K562 (cell line): ENCODE data around the gene R3HDM2. TPM values are rescaled to one million over a fixed set of nuclear protein-coding genes. Genes with fewer than 3 reads are reported as not detected.
A peak's percentile ranks its signal among the peaks of the same experiment; 100 is the strongest.

Source experiments
- DDX20 ChIP-seq: fragments of 450-650 bp; IDR thresholded peaks from 2 replicates; pipeline ENCODE4 v1.6.1; 2016; ENCODE audit warnings: missing genetic modification characterization, low read depth, mild to moderate bottlenecking, missing compliant biosample characterization, moderate library complexity
- ELF1 ChIP-seq: fragments of 200-800 bp; sonication (Bioruptor generic); IDR thresholded peaks from 2 replicates; pipeline ENCODE4 v1.6.1; 2016; ENCODE audit warnings: missing genetic modification characterization, missing compliant biosample characterization
- ELF2 ChIP-seq: fragments of 250-450 bp; sonication (Bioruptor Pico); IDR thresholded peaks from 2 replicates; pipeline ENCODE4 v1.5.0; 2021; ENCODE audit warnings: mild to moderate bottlenecking
- LEF1 ChIP-seq: fragments of 450-650 bp; IDR thresholded peaks from 2 replicates; pipeline ENCODE4 v1.6.1; 2016; ENCODE audit warnings: mild to moderate bottlenecking
- MAZ ChIP-seq, 2 experiments: fragments of 450-650 bp in 1 of 2; sonication (generic) in 1 of 2; formaldehyde crosslinking; IDR thresholded peaks in 1 of 2; conservative IDR thresholded peaks in 1 of 2; 2 replicates each; pipeline versions ENCODE4 v1.4.0 to v1.5.0; 2020; ENCODE audit warnings: mild to moderate bottlenecking in 1 of 2, missing genetic modification reagents in 1 of 2
- MCM7 ChIP-seq, 2 experiments: fragments of 450-650 bp; IDR thresholded peaks; 2 replicates each; pipeline ENCODE4 v1.6.1; 2016 to 2018
- MYBL2 ChIP-seq, 2 experiments: fragments of 450-650 bp in 1 of 2; sonication (generic) in 1 of 2; formaldehyde crosslinking in 1 of 2; IDR thresholded peaks; 2 replicates each; pipeline versions ENCODE4 v1.6.1 to v1.8.1; 2017 to 2022; ENCODE audit warnings: borderline replicate concordance in 1 of 2, inconsistent platforms in 1 of 2, low read depth in 1 of 2, mild to moderate bottlenecking in 1 of 2, missing genetic modification reagents in 1 of 2, moderate library complexity in 1 of 2
- ZC3H11A ChIP-seq: IDR thresholded peaks from 2 replicates; pipeline ENCODE4 v1.6.1; 2012; ENCODE audit warnings: low read depth, low read length, improper control_type of control experiment
- ZFP30 ChIP-seq: fragments of 250-450 bp; sonication (Bioruptor Pico); IDR thresholded peaks from 2 replicates; pipeline ENCODE4 v1.8.0; 2022; ENCODE audit warnings: moderate library complexity, mild to moderate bottlenecking, inconsistent platforms, borderline replicate concordance
- ZNF175 ChIP-seq: fragments of 200-800 bp; sonication (Bioruptor generic); IDR thresholded peaks from 2 replicates; pipeline ENCODE4 v1.6.1; 2016; ENCODE audit warnings: low read depth, mild to moderate bottlenecking, missing genetic modification characterization, missing compliant biosample characterization
- polyA plus RNA-seq, 8 experiments: library from polyadenylated mRNA; depleted of rRNA in 4 of 8; stranded (reverse) in 5 of 8; unstranded in 3 of 8; fragments of >200 nt; fragmentation: Nextera tagmentation in 2 of 8; fragmentation: Illumina TruSeq in 1 of 8; extraction: Ambion mirVana in 2 of 8; extraction: Trizol in 1 of 8; gene quantifications; 2 replicates each; pipeline versions ENCODE4 v1.2.1 to v1.2.3, GENCODE V29; 2011 to 2014; ENCODE audit warnings: inconsistent platforms in 1 of 8, missing spikeins in 1 of 8
- total RNA-seq, 7 experiments: library from RNA; depleted of rRNA in 6 of 7; stranded (reverse); fragments of >200 nt in 6 of 7; fragmentation: Illumina TruSeq in 2 of 7; extraction: Trizol in 2 of 7; gene quantifications; 2 replicates each; pipeline versions ENCODE4 v1.2.1 to v1.2.3, GENCODE V29; 2011 to 2021; ENCODE audit warnings: low replicate concordance in 1 of 7
- TF ChIP-seq, protein P1 (sequence below): fragments of 200-600 bp; sonication (generic); IDR thresholded peaks from one replicate; pipeline ENCODE4 v1.6.1; 2012; ENCODE audit warnings: mild to moderate bottlenecking, low read depth, low read length, inconsistent platforms
- TF ChIP-seq, protein P2 (sequence below): fragments of 250-450 bp; sonication (Bioruptor Pico); IDR thresholded peaks from 2 replicates; pipeline ENCODE4 v1.4.0; 2020; ENCODE audit warnings: borderline replicate concordance

The R3HDM2 gene
- total and polyA plus RNA-seq, 9 of the 15 experiments (the other 6 are each of a cell fraction or from before 2014, with no cell fraction given): 3.3 to 18.8 (median 9.0) TPM

DNA sequence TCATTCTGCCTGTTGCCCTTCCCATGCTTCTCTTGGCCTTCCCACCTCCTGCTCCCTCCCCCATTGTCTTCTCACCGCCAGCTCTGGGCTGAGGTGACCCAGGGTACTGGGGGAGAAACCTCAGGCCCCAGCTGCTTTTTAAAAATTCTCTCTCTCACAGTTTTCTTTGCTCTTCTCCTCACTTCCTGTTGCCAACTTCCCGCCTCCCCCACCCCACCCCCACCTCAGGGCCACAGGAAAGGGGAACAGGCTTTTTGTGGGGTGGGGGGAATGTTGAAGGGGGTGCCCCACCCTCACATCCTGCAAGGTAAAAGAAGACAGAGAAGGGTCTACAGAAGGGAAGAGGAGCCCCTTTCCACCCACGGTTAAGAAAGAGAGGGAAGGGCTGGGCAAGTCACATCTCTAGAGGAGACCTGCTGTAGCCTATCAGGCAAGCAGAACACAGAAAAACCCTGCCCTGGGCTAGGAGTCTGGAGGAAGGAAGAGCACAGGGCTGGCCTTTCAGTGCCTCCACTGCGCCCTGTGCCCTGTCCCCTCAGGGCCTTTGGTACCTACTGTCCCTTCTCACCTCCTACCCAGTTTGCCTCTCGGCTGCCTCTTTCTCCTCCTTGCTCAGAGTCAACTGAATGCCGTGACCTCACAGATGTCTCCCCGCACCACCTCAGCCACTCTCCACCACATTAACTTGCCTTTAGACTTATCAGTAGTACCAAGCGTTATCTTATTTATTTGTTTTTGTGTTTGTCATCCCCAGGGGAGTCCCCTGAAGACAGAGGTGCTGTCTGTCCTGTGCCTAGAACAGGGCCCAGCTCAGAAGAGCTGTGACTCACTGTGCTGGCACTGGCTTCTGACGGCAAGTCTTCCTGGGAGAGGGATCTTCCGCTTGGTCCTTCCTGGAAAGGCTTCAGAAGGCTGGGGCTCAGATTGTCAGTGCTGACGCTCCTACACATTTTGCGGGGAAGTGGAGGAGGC lies 47.2 kb upstream of the R3HDM2 start (continued):
- TF ChIP-seq, protein P1, sequence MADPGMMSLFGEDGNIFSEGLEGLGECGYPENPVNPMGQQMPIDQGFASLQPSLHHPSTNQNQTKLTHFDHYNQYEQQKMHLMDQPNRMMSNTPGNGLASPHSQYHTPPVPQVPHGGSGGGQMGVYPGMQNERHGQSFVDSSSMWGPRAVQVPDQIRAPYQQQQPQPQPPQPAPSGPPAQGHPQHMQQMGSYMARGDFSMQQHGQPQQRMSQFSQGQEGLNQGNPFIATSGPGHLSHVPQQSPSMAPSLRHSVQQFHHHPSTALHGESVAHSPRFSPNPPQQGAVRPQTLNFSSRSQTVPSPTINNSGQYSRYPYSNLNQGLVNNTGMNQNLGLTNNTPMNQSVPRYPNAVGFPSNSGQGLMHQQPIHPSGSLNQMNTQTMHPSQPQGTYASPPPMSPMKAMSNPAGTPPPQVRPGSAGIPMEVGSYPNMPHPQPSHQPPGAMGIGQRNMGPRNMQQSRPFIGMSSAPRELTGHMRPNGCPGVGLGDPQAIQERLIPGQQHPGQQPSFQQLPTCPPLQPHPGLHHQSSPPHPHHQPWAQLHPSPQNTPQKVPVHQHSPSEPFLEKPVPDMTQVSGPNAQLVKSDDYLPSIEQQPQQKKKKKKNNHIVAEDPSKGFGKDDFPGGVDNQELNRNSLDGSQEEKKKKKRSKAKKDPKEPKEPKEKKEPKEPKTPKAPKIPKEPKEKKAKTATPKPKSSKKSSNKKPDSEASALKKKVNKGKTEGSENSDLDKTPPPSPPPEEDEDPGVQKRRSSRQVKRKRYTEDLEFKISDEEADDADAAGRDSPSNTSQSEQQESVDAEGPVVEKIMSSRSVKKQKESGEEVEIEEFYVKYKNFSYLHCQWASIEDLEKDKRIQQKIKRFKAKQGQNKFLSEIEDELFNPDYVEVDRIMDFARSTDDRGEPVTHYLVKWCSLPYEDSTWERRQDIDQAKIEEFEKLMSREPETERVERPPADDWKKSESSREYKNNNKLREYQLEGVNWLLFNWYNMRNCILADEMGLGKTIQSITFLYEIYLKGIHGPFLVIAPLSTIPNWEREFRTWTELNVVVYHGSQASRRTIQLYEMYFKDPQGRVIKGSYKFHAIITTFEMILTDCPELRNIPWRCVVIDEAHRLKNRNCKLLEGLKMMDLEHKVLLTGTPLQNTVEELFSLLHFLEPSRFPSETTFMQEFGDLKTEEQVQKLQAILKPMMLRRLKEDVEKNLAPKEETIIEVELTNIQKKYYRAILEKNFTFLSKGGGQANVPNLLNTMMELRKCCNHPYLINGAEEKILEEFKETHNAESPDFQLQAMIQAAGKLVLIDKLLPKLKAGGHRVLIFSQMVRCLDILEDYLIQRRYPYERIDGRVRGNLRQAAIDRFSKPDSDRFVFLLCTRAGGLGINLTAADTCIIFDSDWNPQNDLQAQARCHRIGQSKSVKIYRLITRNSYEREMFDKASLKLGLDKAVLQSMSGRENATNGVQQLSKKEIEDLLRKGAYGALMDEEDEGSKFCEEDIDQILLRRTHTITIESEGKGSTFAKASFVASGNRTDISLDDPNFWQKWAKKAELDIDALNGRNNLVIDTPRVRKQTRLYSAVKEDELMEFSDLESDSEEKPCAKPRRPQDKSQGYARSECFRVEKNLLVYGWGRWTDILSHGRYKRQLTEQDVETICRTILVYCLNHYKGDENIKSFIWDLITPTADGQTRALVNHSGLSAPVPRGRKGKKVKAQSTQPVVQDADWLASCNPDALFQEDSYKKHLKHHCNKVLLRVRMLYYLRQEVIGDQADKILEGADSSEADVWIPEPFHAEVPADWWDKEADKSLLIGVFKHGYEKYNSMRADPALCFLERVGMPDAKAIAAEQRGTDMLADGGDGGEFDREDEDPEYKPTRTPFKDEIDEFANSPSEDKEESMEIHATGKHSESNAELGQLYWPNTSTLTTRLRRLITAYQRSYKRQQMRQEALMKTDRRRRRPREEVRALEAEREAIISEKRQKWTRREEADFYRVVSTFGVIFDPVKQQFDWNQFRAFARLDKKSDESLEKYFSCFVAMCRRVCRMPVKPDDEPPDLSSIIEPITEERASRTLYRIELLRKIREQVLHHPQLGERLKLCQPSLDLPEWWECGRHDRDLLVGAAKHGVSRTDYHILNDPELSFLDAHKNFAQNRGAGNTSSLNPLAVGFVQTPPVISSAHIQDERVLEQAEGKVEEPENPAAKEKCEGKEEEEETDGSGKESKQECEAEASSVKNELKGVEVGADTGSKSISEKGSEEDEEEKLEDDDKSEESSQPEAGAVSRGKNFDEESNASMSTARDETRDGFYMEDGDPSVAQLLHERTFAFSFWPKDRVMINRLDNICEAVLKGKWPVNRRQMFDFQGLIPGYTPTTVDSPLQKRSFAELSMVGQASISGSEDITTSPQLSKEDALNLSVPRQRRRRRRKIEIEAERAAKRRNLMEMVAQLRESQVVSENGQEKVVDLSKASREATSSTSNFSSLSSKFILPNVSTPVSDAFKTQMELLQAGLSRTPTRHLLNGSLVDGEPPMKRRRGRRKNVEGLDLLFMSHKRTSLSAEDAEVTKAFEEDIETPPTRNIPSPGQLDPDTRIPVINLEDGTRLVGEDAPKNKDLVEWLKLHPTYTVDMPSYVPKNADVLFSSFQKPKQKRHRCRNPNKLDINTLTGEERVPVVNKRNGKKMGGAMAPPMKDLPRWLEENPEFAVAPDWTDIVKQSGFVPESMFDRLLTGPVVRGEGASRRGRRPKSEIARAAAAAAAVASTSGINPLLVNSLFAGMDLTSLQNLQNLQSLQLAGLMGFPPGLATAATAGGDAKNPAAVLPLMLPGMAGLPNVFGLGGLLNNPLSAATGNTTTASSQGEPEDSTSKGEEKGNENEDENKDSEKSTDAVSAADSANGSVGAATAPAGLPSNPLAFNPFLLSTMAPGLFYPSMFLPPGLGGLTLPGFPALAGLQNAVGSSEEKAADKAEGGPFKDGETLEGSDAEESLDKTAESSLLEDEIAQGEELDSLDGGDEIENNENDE: no peak
- no peak for TF ChIP-seq MCM7 (IDR thresholded peaks at IDR 0.05)
- peak; percentile 6 to 16; a peak in 1 of 4 replicates for TF ChIP-seq MAZ (CRISPR knock-in tag; conservative IDR thresholded peaks at IDR 0.05 in 1 of 2, IDR thresholded peaks at IDR 0.05 in 1 of 2)
- no peak for TF ChIP-seq ZFP30 (CRISPR knock-in tag)
- TF ChIP-seq DDX20: no peak
- TF ChIP-seq LEF1: peak; percentile 10; the same call in 1 of the 2 replicates
- no peak for TF ChIP-seq MYBL2 (IDR thresholded peaks at IDR 0.05; ENCODE audit: low read depth)
- no peak for TF ChIP-seq MYBL2 (CRISPR knock-in tag; IDR thresholded peaks at IDR 0.05; ENCODE audit: borderline replicate concordance)
- peak; percentile 52; the same call in 1 of the 2 replicates for TF ChIP-seq ZNF175 (CRISPR knock-in tag)
- TF ChIP-seq, protein P2, sequence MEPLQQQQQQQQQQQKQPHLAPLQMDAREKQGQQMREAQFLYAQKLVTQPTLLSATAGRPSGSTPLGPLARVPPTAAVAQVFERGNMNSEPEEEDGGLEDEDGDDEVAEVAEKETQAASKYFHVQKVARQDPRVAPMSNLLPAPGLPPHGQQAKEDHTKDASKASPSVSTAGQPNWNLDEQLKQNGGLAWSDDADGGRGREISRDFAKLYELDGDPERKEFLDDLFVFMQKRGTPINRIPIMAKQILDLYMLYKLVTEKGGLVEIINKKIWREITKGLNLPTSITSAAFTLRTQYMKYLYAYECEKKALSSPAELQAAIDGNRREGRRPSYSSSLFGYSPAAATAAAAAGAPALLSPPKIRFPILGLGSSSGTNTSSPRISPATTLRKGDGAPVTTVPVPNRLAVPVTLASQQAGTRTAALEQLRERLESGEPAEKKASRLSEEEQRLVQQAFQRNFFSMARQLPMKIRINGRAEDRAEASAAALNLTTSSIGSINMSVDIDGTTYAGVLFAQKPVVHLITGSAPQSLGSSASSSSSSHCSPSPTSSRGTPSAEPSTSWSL (CRISPR knock-in tag): no peak
- TF ChIP-seq ZC3H11A: no peak
- peak; percentile 56 for TF ChIP-seq ELF1 (tag)
- no peak for TF ChIP-seq ELF2 (CRISPR knock-in tag)
